ENCODE measurements around the gene NOTCH3.

Gene NOTCH3

GRCh38 chr19:15123031-15123890 lies 77.5 kb downstream of the NOTCH3 start:
- no peak for DNase-seq (ENCODE audit: low spot score)

DNA sequence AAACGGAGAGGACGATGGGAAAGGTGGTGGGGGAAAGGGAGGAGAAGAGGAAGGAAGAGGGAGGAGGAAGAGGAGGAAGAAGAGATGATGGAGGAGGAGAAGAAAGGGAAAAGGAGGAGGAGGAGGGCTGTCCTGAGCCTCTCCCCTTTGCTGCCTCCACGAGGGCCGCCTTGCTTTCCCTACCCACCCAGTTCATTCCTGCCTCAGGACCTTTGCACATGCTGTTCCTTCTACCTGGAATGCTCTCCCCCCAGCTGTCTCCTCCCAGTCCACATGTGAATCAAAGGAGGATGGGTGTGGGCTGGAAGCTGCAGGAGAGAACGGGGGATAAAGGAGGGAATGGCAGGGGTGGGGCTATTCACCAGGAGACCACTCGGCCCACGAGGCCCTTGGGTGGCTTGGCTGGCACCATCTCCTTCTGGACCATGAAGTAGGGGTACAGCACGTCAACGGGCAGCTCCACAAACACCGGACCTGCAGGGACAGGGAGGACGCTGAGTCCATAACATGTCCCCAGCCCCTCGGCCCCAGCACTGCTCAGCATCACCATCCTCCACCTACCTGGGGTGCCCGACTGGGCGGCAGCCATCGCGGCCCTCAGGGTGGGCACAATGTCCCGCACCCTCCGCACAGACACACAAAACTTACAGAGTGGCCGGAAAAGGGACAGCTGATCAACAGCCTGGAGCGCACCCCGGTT lies 78.3 kb downstream of the NOTCH3 start:
- no peak for DNase-seq (ENCODE audit: low spot score)

GRCh38 chr19:15120135-15121026 lies 80.4 kb downstream of the NOTCH3 start:
- DNase-seq (ENCODE audit: low spot score) = no peak

DNA sequence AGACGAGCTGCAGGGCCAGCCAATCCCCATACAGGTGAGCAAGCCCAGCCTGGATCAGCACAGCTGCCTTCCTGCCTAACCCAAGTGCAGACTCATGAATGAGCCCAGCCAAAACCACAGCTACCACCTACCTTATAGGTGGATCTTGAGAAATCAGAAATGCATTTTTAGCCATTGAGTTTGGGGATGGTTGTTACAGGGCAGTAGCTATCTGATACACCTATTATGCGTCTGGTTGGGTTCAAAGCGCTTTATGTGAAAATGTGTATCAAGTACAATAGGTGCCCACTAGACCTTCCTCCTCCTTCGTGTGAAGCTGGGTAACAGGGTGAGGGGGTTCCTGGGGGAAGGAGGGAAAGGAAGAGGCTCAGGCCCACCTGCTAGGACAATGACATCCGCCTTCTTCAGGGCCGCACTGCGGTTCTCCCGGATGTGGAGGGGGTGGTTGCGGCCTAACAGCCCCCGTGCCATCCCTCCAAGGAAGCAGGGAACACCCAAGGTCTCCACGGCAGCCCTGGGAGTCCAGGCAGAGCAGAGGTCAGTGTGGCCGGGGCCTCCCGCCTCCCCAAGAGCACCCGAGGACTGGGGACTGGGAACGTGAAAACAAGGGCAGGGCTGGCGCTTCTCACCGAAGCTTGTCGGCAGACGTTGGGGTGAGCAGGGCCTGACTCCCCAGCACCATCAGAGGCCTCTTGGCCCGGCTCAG lies 81.9 kb downstream of the NOTCH3 start:
- DNase-seq (ENCODE audit: low spot score) = no peak

DNA sequence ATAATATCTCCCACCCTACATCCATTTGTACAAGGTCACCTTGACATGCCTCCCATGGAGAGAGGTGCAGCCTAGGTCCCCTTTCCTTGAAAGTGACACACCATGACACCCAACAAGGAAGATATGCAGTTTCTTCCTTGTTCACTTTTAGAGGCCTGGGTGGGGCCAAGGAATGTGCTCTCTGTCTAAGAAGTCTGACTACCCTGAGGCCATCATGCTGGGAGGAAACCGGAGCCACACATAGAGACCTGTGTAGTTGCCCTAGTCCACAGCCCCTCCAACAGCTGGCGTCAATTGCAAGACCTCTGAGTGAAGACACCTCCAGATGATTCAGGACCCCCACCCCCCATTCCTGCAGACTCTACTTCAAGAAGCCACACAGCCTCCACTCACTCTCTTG lies 82.5 kb downstream of the NOTCH3 start:
- DNase-seq (ENCODE audit: low spot score) = no peak

DNA sequence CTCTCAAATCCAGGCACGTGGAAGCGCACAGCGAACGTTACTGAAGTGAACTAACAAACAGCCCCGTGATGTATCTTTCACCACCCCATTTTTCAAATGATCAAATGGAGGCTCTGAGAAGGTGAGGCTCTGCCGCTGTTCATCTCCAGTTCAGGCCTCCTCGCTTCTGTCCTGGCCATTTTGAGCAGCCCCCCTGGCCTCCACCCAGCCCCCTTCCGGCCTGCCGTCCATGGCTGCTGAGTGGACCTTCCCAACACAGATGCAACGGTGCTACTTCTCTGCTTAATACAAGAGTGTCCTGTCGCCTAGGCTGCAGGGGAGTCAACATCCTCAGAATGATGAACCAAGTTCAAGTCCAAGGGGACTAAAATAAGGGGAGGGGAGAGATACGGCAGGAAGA lies 83.9 kb downstream of the NOTCH3 start:
- DNase-seq (ENCODE audit: low spot score) = no peak

DNA sequence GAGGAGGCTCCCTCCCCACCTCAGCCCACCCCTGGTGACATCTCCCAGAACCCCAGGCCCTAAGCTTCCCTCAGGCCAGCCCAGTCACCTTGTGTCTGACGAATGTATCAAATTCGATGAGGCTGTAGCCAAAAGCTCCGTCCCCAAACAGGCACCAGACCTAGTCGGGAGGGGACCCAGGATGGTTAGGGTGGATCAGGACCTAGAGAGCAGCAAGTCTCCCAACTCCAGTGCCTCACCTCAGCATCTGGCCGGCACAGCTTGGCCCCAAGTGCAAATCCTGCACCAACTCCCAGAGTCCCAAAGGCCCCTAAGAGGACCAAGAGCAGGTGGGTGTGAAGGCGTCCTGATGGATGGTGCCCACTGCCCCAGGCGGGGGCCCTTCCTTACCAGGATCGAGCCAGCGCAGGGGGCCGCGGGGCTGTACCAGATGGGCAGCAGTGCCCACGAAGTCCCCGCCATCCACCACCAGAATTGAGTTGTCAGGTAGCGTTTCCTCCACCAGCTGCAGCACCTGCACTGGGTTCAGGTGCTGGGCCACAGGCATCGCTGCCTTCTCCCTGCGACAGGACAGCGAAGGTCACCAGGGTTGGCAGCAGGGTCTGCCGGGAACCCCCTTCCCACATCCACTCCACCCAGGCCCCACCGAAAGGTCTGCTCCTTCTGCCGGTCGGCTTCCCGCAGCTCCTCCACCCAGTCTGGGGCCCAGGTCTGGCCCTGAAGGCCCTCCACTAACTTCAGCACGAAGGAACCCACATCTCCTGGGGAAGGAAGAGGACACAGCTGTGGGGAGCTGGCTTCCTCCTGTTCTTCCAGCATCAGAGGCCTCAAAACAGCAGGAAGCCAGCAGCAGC lies 84.8 kb downstream of the NOTCH3 start:
- no peak for DNase-seq (ENCODE audit: low spot score)

GRCh38 chr19:15115080-15115479 lies 85.7 kb downstream of the NOTCH3 start:
- DNase-seq (ENCODE audit: low spot score) = no peak

GRCh38 chr19:15114153-15114540 lies 86.6 kb downstream of the NOTCH3 start:
- no peak for DNase-seq (ENCODE audit: low spot score)

DNA sequence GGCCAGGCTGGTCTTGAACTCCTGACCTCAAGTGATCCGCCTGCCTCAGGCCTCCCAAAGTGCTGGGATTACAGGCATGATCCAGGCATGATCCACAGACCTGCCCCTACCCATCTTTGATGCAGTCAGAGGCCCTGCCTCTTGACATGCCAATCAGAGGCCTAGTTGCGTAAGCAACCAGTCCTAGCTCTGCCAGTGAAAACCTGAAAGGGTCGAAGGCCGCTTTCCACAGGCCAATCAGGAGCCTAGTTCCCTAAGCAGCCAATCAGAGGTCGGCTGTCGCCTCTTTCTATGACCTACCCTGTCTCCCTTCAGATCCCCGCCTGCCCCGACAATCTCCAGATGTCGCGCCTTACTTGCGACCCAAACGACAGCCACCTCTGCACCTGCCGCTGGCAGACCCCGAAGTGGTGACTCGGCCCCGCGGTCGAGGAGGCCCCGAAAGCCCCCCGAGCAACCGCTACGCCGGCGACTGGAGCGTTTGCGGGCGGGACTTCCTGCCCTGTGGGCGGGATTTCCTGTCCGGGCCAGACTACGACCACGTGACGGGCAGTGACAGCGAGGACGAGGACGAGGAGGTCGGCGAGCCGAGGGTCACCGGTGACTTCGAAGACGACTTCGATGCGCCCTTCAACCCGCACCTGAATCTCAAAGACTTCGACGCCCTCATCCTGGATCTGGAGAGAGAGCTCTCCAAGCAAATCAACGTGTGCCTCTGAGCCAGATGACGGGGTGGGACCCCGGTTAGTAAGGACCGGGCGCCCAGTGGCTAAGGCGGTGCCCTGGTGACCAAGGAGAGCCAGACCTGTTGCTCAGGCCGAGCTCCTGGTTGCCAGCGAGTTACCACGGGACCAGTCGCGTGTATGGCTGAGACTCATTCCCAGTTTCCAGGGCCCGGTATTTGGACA lies 87.3 kb downstream of the NOTCH3 start:
- DNase-seq (ENCODE audit: low spot score) = no peak

GRCh38 chr19:15112385-15112784 lies 88.4 kb downstream of the NOTCH3 start:
- peak; percentile 29 for DNase-seq (ENCODE audit: low spot score)

- no peak for DNase-seq (ENCODE audit: low spot score)
Measured at GRCh38 chr19:15111758-15112157, 89.0 kb downstream of the NOTCH3 start.

DNA sequence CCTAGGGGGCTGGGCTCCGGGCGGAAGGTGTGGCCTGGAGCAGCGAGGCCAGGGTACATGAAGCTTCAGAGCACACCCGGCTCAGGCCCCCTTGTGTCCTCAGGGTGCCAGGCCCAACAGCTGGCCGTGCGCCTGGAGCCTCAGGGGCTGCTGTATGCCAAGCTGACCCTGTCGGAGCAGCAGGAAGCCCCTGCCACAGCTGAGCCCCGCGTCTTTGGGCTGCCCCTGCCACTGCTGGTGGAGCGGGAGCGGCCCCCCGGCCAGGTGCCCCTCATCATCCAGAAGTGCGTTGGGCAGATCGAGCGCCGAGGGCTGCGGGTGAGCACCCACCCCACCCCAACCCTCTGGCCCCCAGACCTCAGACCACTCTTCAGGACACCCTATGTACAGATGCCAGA lies 90.4 kb downstream of the NOTCH3 start:
- DNase-seq (ENCODE audit: low spot score) = no peak

- DNase-seq (ENCODE audit: low spot score) = no peak
Measured at GRCh38 chr19:15109768-15110417, 90.9 kb downstream of the NOTCH3 start.

Measured in NAMALWA (cell line).